C4-2B (cell line): Measurements from ENCODE around the gene PTPRM.

Experiments used
- CTCF ChIP-seq: fragments of 450-650 bp; conservative IDR thresholded peaks from 2 replicates; pipeline ENCODE4 v1.5.1; 2017; ENCODE audit warnings: mild to moderate bottlenecking
- ZFX ChIP-seq: fragments of 450-650 bp; IDR thresholded peaks from 2 replicates; pipeline ENCODE4 v1.6.1; 2017

GRCh38 chr18:8097927-8098326 is 530.8 kb downstream of the PTPRM start:
- TF ChIP-seq CTCF, result no peak
- no peak for TF ChIP-seq ZFX
